Coronary artery (tissue), 2 donors: ENCODE results near the gene CAPN13.

Experiments used
- DNase-seq: peaks from one replicate; pipeline ENCODE4 v3.0.0-alpha.2; 2017; ENCODE audit warnings: low spot score
- H3K27ac ChIP-seq, 2 donors: fragments of 200-600 bp; sonication (generic); one replicate each; pipeline ENCODE4 v1.5.1; 2016 to 2019
- H3K4me3 ChIP-seq: fragments of 200-600 bp; sonication (generic); 2 replicates; pipeline ENCODE4 v1.5.1; 2016; ENCODE audit warnings: mild to moderate bottlenecking, moderate library complexity
- TF ChIP-seq, protein P1 (sequence below): fragments of 200-600 bp; sonication (generic); IDR thresholded peaks from one replicate; pipeline ENCODE4 v1.5.1; 2019; ENCODE audit warnings: antibody characterized with exemption

Gene CAPN13

DNA sequence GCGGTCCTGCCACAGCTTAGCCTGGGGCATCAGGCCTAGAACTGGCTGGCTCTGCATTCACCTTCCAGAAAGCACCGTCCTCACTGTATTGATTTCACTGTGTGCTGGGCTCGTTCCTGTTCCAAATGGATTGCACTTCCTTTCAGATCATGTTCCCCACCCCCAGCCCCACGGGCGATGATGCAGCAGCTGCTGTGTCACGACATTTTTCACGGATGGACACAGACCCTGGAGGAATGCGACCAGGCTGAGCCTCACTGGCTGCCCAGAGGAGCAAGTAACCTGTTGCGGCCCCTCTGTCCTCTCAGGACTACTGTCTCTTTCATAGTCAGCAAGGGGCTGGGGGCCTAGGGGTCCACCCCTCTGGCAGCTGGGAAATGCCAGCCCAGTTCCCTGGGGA lies 50.3 kb downstream of the CAPN13 start:
- TF ChIP-seq, protein P1, sequence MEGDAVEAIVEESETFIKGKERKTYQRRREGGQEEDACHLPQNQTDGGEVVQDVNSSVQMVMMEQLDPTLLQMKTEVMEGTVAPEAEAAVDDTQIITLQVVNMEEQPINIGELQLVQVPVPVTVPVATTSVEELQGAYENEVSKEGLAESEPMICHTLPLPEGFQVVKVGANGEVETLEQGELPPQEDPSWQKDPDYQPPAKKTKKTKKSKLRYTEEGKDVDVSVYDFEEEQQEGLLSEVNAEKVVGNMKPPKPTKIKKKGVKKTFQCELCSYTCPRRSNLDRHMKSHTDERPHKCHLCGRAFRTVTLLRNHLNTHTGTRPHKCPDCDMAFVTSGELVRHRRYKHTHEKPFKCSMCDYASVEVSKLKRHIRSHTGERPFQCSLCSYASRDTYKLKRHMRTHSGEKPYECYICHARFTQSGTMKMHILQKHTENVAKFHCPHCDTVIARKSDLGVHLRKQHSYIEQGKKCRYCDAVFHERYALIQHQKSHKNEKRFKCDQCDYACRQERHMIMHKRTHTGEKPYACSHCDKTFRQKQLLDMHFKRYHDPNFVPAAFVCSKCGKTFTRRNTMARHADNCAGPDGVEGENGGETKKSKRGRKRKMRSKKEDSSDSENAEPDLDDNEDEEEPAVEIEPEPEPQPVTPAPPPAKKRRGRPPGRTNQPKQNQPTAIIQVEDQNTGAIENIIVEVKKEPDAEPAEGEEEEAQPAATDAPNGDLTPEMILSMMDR: no peak
- no peak for DNase-seq

DNA sequence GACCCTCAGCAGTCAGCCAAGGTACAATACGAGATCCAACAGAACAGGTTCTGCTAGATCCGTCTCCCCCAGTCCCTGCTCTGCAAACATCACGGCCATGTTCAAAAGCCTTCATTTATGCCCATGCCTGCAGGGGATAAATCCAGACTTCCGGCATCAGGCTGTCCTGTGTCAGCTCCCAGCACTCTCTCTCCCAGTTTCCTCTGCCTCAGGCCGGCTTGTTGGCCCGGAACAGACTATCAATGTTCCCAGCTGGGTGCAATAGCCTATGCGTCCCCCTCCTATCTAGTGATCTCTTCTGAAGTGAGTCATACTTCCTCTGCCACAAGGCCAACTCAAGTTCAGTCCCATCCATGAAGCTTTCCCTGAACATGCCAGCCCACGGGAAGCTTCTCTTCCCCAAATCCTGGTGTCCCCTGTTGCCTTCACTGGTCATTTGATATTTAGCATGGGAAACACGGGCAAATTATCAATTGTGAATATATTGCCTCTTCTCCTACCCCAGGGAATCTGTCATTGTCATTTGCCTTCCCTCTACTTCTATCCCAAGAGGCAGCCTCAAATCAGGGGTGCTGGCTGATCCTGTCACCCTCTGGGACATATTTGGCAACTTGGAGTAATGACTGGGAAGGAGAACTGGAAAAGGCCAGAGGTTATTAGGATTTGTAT lies 51.1 kb downstream of the CAPN13 start:
- DNase-seq: no peak
- TF ChIP-seq, protein P1: no peak
- Histone ChIP-seq H3K4me3 (no peak overlapping the region), H3K27ac (no peak overlapping the region)

More for the DNA sequence above, 50.3 kb downstream of the CAPN13 start:
- H3K4me3 ChIP-seq: no peak overlapping the region
- no peak overlapping the region for H3K27ac ChIP-seq

DNA sequence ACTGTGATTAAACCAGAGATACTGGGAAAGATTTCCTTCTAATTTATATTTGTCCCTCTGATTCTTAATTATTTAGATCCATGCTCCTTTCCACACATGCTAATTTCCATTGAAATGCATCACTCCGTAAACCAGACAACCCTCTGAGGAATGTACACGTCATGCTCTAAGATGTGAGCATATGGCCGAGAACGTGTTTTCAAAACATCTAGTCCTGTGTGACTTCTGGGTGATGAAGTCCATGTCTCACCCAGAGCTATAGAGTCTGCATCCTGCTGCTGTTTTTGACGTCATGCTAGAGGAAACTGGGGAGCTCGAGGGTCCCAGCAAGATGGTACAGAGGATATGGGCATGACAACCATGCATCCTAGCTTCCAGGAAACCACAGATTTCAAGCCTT lies 53.6 kb downstream of the CAPN13 start:
- H3K4me3 ChIP-seq: no peak overlapping the region
- H3K27ac ChIP-seq: no peak overlapping the region
- no peak for DNase-seq
- TF ChIP-seq, protein P1: no peak

DNA sequence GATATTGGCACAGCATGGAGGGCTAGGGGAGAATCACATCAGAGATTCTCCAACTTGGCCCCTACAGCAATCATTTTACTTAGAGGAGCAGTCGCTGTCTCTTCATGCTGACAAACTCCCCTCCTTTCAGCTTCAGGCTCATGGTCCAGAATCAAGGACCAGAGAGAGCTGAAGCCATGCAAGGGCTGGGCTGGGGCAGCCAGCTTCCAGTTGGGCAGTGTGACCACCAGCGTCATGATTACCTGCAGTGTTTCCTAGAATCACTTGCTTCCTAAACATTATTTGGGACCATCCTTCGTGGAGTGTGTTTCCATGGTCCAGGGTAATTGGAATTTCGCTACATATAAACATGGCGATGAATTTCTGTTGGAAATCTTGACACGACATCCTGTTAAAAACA lies 54.4 kb downstream of the CAPN13 start:
- no peak overlapping the region for H3K27ac ChIP-seq
- TF ChIP-seq, protein P1: no peak
- H3K4me3 ChIP-seq: no peak overlapping the region
- DNase-seq: no peak

DNA sequence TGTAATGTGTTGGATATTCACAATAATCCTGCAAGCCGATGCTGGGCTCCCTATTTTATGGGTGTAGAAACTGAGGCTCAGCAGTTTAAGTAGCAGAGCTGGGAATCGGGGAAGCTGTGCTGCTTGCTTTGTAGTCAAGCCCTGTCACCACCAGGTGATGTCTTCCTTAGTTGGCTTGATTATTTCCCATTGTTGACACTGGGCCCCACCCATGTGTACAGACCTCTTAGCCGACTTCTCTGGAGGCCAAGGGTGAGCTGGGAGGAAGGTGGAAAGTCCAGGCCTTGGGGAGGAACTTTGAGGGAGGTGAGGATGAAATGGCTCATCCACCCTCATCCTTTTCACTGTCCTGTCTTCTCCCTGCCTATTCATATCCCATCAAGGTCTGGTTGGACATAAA lies 60.0 kb downstream of the CAPN13 start:
- TF ChIP-seq, protein P1: no peak
- H3K27ac ChIP-seq: no peak overlapping the region
- H3K4me3 ChIP-seq: no peak overlapping the region
- DNase-seq: no peak

DNA sequence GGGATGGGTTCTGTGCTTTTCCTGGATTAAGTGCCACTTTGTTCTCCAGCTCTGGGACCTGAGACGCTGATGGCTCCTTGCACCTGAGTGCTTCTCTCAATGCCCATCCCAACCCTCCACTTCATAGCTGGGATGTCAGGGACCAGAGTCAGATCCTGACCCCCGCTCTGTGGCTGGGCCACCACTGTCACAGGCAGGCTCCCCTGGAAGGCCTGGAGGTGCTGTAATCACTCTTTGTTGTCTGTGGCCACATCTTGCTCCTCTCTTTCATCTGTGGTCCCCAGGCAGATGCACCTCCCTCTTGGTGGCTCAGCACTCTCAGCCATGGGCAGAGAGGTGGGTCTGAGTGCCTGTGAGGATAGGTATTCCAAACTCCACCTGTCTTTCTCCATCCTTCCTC lies 62.4 kb downstream of the CAPN13 start:
- Histone ChIP-seq H3K4me3 (no peak overlapping the region), H3K27ac (no peak overlapping the region)
- DNase-seq: no peak
- TF ChIP-seq, protein P1: no peak

DNA sequence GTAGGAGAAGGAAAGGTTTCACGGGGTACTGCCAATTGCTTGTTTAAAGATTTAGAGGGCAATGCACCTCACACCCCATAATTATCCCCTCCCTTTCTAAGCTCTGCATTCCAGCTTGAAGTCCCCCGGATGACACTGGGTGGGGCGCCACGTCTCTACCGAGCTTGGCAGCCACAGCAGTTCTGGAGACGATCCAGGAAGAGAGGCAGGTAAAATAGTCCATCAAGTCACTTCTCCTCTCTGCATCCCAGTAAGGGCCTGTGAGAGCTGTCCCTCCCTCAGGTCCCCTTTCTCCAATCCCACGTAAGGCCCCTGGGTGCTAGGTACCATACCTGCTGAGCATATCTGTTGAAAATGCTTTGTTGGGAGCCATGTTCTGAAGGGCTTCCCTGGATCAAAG lies 65.7 kb downstream of the CAPN13 start:
- Histone ChIP-seq H3K27ac (no peak overlapping the region), H3K4me3 (no peak overlapping the region)
- TF ChIP-seq, protein P1: no peak
- DNase-seq: no peak
